AG09309 (cell line): ENCODE data around the gene NRXN3.

Experiments used
- DNase-seq: peaks from one replicate; pipeline ENCODE4 v3.0.0-alpha.2; 2010; ENCODE audit warnings: low read depth
- H3K4me3 ChIP-seq: 2 replicates; pipeline ENCODE4 v1.5.1; 2011; ENCODE audit warnings: mild to moderate bottlenecking, low read depth, low read length, moderate library complexity; ENCODE audit not compliant: control insufficient read depth
- CTCF ChIP-seq: IDR thresholded peaks from 2 replicates; pipeline ENCODE4 v1.5.1; 2011; ENCODE audit warnings: mild to moderate bottlenecking, low read depth, low read length, inconsistent platforms; ENCODE audit not compliant: insufficient read depth, control insufficient read depth; ENCODE audit errors: missing control alignments

Gene NRXN3

DNA sequence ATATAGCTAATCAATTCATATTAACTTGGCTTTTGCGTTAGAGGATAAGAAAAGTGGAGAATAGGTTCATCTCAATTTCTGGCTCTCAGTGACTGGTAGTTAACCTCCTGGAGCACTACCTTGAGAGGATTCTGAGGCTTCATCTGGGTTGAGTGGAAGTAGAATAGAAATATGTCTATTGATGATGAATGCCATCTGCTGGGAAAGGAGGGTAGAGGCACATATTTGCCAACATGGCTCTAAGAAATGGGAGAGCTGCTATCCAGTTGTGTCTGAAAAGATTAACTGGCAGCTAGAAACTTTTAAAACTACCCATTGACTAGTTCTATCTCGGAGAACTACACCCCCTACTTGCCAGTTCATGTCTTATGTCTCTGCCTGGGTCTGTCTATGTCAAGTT is 530.1 kb downstream of the NRXN3 start:
- TF ChIP-seq CTCF, result peak; percentile 33
- H3K4me3 ChIP-seq, result no peak overlapping the region
- DNase-seq, result no peak

GRCh38 chr14:78701246-78701645 is 531.1 kb downstream of the NRXN3 start:
- DNase-seq, result no peak
- no peak overlapping the region for H3K4me3 ChIP-seq
- TF ChIP-seq CTCF, result no peak

GRCh38 chr14:78704965-78705364 is 534.8 kb downstream of the NRXN3 start:
- H3K4me3 ChIP-seq, result no peak overlapping the region
- no peak for TF ChIP-seq CTCF
- DNase-seq, result no peak

DNA sequence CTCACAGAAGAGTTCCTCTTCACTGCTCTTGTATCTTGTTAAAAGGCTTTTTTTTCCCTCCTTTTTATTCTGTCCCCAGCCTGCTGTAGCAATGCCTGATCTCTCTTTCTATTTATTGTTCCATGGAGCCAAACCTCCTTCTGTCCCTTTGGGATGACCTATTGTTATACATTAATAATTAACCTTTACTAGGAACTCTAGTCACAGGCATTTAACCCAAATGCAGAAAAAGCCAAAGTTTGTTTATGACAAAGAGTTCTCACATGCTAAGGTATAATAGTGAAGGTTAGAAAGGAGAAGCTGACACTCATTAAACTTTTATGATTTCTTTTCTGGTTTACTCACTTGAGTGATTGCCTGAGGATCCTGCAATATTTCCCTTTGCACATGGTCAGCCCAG is 535.8 kb downstream of the NRXN3 start:
- DNase-seq, result no peak
- H3K4me3 ChIP-seq, result no peak overlapping the region
- TF ChIP-seq CTCF, result no peak

GRCh38 chr14:78709795-78710557 is 539.8 kb downstream of the NRXN3 start:
- TF ChIP-seq CTCF, result no peak
- no peak overlapping the region for H3K4me3 ChIP-seq
- no peak for DNase-seq

- no peak for TF ChIP-seq CTCF
- H3K4me3 ChIP-seq, result no peak overlapping the region
- DNase-seq, result no peak
Measured at GRCh38 chr14:78710963-78711362, 540.8 kb downstream of the NRXN3 start.
